22Rv1 (cell line): ENCODE results near the gene TRIOBP.

Experiments
- CTCF ChIP-seq: fragments of 450-650 bp; IDR thresholded peaks from 2 replicates; pipeline ENCODE4 v1.5.1; 2017; ENCODE audit warnings: mild to moderate bottlenecking
- ZFX ChIP-seq: fragments of 450-650 bp; IDR thresholded peaks from 2 replicates; pipeline ENCODE4 v1.6.1; 2017; ENCODE audit warnings: antibody characterized with exemption, borderline replicate concordance

- TF ChIP-seq CTCF, result no peak
- no peak for TF ChIP-seq ZFX
Measured at GRCh38 chr22:37713761-37714160, 16.9 kb downstream of the TRIOBP start.
